ENCODE results near the gene SLC46A1. TPM values are rescaled to one million over a fixed set of nuclear protein-coding genes. Genes with fewer than 3 reads are reported as not detected.

The SLC46A1 gene
- polyA plus RNA-seq, 1 donor from 2014 or later = 12.3 TPM

- Histone ChIP-seq H3K4me2 (ENCODE audit: low read length) (no peak overlapping the region), H3K79me2 (replicated peaks; ENCODE audit: insufficient read depth, low read length) (no peaks in the 10 kb centered on the region), H3K9me3 (ENCODE audit: low read length) (no peaks in the 10 kb centered on the region), H3K36me3 (ENCODE audit: insufficient read depth, low read length) (peaks cover 13% of the 10 kb centered on the region), H3K9me2 (ENCODE audit: insufficient read depth, low read length) (no peaks in the 10 kb centered on the region), H3K9ac (ENCODE audit: low read length) (no peak overlapping the region), H4K20me1 (ENCODE audit: insufficient read depth) (no peaks in the 10 kb centered on the region), H3K27me3 (ENCODE audit: insufficient read depth, low read depth, low read length) (no peaks in the 10 kb centered on the region), H3K27ac (ENCODE audit: low read length) (no peak overlapping the region), H2AFZ (ENCODE audit: low read depth, low read length) (no peak overlapping the region), H3K4me3 (ENCODE audit: low read length) (no peak overlapping the region), H3F3A (ENCODE audit: insufficient read depth, low read length, poor library complexity, severe bottlenecking) (no peaks in the 10 kb centered on the region)
- no peak for TF ChIP-seq MXI1 (conservative IDR thresholded peaks at IDR 0.05; ENCODE audit: poor library complexity, severe bottlenecking)
- no peak for TF ChIP-seq EP300 (conservative IDR thresholded peaks at IDR 0.05; ENCODE audit: poor library complexity, severe bottlenecking)
- no peak for TF ChIP-seq EZH2 (IDR thresholded peaks at IDR 0.05; ENCODE audit: borderline replicate concordance, insufficient read depth, low read length, poor library complexity, severe bottlenecking)
- TF ChIP-seq REST (IDR thresholded peaks at IDR 0.05; ENCODE audit: borderline replicate concordance) = no peak
- TF ChIP-seq SMC3 (conservative IDR thresholded peaks at IDR 0.05; ENCODE audit: poor library complexity) = no peak
- TF ChIP-seq CTCF (IDR thresholded peaks at IDR 0.05; ENCODE audit: poor library complexity, severe bottlenecking) = no peak
- no peak for TF ChIP-seq TAF1 (IDR thresholded peaks at IDR 0.05; ENCODE audit: low read depth)
- no peak for TF ChIP-seq RAD21 (conservative IDR thresholded peaks at IDR 0.05)
Measured at GRCh38 chr17:28345419-28346198, 60.4 kb downstream of the SLC46A1 start.

Other genes starting within 250 kb of the SLC46A1 start
- 16.9 and 19.0 TPM in 2 replicates for gene TMEM97, start 87.0 kb downstream of the SLC46A1 start, polyA plus RNA-seq
- gene IFT20, start 70.7 kb downstream of the SLC46A1 start, polyA plus RNA-seq = 194 and 213 TPM in 2 replicates
- 40.4 and 40.8 TPM in 2 replicates for gene TNFAIP1, start 70.5 kb downstream of the SLC46A1 start, polyA plus RNA-seq
- gene POLDIP2, start 48.7 kb downstream of the SLC46A1 start, polyA plus RNA-seq = 75.4 and 84.0 TPM in 2 replicates
- not detected in 2 replicates for gene SEBOX, start 41.0 kb downstream of the SLC46A1 start, polyA plus RNA-seq
- gene VTN, start 35.9 kb downstream of the SLC46A1 start, polyA plus RNA-seq = 1.2 and 1.5 TPM in 2 replicates
- 21.6 and 23.9 TPM in 2 replicates for gene SARM1, start 34.5 kb downstream of the SLC46A1 start, polyA plus RNA-seq
- gene SLC13A2, start 67.4 kb upstream of the SLC46A1 start, polyA plus RNA-seq = not detected in 2 replicates
- not detected in 2 replicates for gene FOXN1, start 100.1 kb upstream of the SLC46A1 start, polyA plus RNA-seq
- 218 and 231 TPM in 2 replicates for gene UNC119, start 146.4 kb upstream of the SLC46A1 start, polyA plus RNA-seq
- 37.6 and 58.5 TPM in 2 replicates for gene PIGS, start 165.3 kb upstream of the SLC46A1 start, polyA plus RNA-seq
- gene ALDOC, start 170.7 kb upstream of the SLC46A1 start, polyA plus RNA-seq = 3.6 and 4.0 TPM in 2 replicates
- gene SPAG5, start 192.8 kb upstream of the SLC46A1 start, polyA plus RNA-seq = 19.9 and 21.2 TPM in 2 replicates
- gene RSKR, start 208.0 kb upstream of the SLC46A1 start, polyA plus RNA-seq = 45.7 and 47.5 TPM in 2 replicates
- 52.1 and 54.4 TPM in 2 replicates for gene BLTP2, start 238.9 kb upstream of the SLC46A1 start, polyA plus RNA-seq